PC-9 (cell line): ENCODE measurements around the gene B3GALT6.

Experiments
- EZH2 ChIP-seq: fragments of 200-600 bp; sonication (generic); IDR thresholded peaks from 2 replicates; pipeline ENCODE4 v1.8.0; 2017; ENCODE audit warnings: antibody characterized with exemption, low read depth
- TF ChIP-seq, protein P1 (sequence below): fragments of 200-600 bp; sonication (generic); conservative IDR thresholded peaks from 2 replicates; pipeline ENCODE4 v1.6.1; 2017; ENCODE audit warnings: mixed run types, antibody characterized with exemption, mild to moderate bottlenecking, moderate library complexity

DNA sequence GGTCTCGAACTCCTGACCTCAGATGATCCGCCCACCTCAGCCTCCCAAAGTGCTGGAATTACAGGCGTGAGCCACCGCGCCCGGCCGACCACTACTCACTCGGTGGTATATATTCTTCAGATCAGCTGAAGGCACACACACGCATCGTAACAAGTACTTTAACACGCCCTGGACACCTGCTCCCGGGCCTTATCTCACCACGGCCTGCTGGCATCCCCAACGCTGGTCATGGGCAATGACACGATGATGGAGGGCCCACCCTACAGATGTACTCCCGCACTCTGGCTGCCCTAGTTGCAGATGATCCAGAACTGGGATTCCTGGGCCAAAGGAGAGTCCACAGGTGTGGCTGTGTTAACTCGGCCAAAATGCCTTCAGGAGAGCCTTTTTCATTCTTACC, 30.0 kb downstream of the B3GALT6 start:
- TF ChIP-seq, protein P1, sequence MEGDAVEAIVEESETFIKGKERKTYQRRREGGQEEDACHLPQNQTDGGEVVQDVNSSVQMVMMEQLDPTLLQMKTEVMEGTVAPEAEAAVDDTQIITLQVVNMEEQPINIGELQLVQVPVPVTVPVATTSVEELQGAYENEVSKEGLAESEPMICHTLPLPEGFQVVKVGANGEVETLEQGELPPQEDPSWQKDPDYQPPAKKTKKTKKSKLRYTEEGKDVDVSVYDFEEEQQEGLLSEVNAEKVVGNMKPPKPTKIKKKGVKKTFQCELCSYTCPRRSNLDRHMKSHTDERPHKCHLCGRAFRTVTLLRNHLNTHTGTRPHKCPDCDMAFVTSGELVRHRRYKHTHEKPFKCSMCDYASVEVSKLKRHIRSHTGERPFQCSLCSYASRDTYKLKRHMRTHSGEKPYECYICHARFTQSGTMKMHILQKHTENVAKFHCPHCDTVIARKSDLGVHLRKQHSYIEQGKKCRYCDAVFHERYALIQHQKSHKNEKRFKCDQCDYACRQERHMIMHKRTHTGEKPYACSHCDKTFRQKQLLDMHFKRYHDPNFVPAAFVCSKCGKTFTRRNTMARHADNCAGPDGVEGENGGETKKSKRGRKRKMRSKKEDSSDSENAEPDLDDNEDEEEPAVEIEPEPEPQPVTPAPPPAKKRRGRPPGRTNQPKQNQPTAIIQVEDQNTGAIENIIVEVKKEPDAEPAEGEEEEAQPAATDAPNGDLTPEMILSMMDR, result no peak
- no peak for TF ChIP-seq EZH2
